Right lobe of liver (tissue), 4 donors: Measurements from ENCODE around the gene DCTN3.
A peak's percentile ranks its signal among the peaks of the same experiment; 100 is the strongest.

Source experiments
- CTCF ChIP-seq, 4 donors: fragments of 200-600 bp in 3 of 4; fragments of 450-650 bp in 1 of 4; IDR thresholded peaks; one replicate each; pipeline versions ENCODE4 v1.5.1 to v1.8.0; 2016 to 2022; ENCODE audit warnings: antibody characterized with exemption in 4 of 4, mild to moderate bottlenecking in 2 of 4
- POLR2A ChIP-seq: fragments of 450-650 bp; IDR thresholded peaks from one replicate; pipeline ENCODE4 v1.6.1; 2017; ENCODE audit warnings: antibody characterized with exemption, mild to moderate bottlenecking
- donor health status: DM: no; HTN: no; CAD: no.
- donor health status: DM: no; HTN: no; CAD: no.
- donor health status: DM: no; HTN: yes; CAD: no.

GRCh38 chr9:34591248-34591916 is 28.9 kb downstream of the DCTN3 start:
- peak; percentile 93 to 95 (median 94) for TF ChIP-seq CTCF (IDR thresholded peaks at IDR 0.05)
- no peak for TF ChIP-seq POLR2A
